ENCODE measurements around the gene PYGM. TPM values are rescaled to one million over a fixed set of nuclear protein-coding genes. Genes with fewer than 3 reads are reported as not detected.

PYGM gene
- total and polyA plus RNA-seq, 2 of the 8 experiments (the other 6 are each of a cell fraction or from before 2014, with no cell fraction given), result 9.6 to 10.0 TPM

DNA sequence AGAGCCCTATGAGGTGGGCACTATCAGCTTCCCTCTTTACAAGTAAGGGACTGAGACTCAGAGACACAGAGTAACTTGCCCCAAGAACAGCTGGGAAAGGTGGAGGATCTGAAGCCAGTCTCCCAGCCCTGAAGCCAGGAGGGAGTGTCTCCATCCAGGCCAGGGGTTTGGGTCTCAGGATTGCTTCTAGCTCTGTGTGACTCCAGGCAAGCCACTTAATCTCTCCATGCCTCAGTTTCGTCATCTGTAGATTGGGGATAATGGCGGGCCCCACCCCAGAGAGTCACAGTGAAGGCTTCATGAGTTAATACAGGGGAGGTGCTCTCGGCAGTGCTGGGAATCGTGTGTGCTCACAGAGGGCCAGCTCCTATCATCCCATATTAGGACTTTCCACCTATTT lies 32.7 kb upstream of the PYGM start:
- no peak overlapping the region for H3K4ac ChIP-seq (replicated peaks; ENCODE audit: insufficient read length, low read depth, low read length)
- ChIA-PET CTCF (ENCODE audit: partially characterized antibody) (interaction anchor here (0.7 to 2.3 kb wide), 6 partner anchors 11 to 101 kb away, joined by 3 to 7 read pairs (median 4); no protein-coding TSS in a partner anchor), POLR2A (ENCODE audit: partially characterized antibody) (interaction anchor here (1.3 kb wide), 1 partner anchor 12 kb away, joined by 3 read pairs; no protein-coding TSS in a partner anchor)
- H3K9me3 ChIP-seq (ENCODE audit: insufficient read depth in 2 of 2, low read depth in 1 of 2, low read length in 1 of 2), result no peaks in the 10 kb centered on the region
- no peaks in the 10 kb centered on the region for H3K36me3 ChIP-seq (ENCODE audit: control insufficient read depth in 2 of 4, insufficient read depth in 4 of 4, low read length in 3 of 4)
- DNase-seq (ENCODE audit: low read depth in 1 of 2, low spot score in 2 of 2) (no peak), FAIRE-seq (no peak)
- no peak overlapping the region for H3K18ac ChIP-seq (ENCODE audit: extremely low read depth, low read length)
- no peak overlapping the region for H3K27ac ChIP-seq (ENCODE audit: low read depth, low read length)
- peaks cover 2 to 3% of the 10 kb centered on the region in 2 experiments for H4K20me1 ChIP-seq (replicated peaks in 1 of 2; ENCODE audit: control insufficient read depth in 1 of 2, insufficient read depth in 2 of 2, low read length in 2 of 2)
- no peak overlapping the region for H4K5ac ChIP-seq (ENCODE audit: insufficient read length, low read depth, low read length)
- H2BK15ac ChIP-seq (ENCODE audit: low read length), result no peak overlapping the region
- no peaks in the 10 kb centered on the region for H3K27me3 ChIP-seq (replicated peaks in 1 of 4; ENCODE audit: control insufficient read depth in 3 of 4, extremely low read depth in 1 of 4, insufficient read depth in 3 of 4, low read length in 3 of 4)
- no peak overlapping the region for H2BK12ac ChIP-seq (ENCODE audit: low read depth, low read length)
- WGBS, 2 experiments (ENCODE audit: extremely low coverage in 1 of 2, insufficient coverage in 1 of 2, insufficient read length in 1 of 2, insufficient replicate concordance in 2 of 2, low coverage in 1 of 2, low lambda C conversion rate in 2 of 2, missing lambda C conversion rate in 1 of 2), result 92% methylated on average over 4 of the region's 4 CpGs; no CpG with 5 or more reads in 1 of the 2 experiments
- no peak overlapping the region for H3K23ac ChIP-seq (ENCODE audit: insufficient read length)
- H3K4me1 ChIP-seq (replicated peaks in 1 of 4; ENCODE audit: control insufficient read depth in 3 of 4, insufficient read depth in 4 of 4, low read length in 3 of 4), result no peaks in the 10 kb centered on the region
- no peak overlapping the region for H3K56ac ChIP-seq (replicated peaks; ENCODE audit: insufficient read length, low read depth, low read length)
- no peak overlapping the region for H3K14ac ChIP-seq (ENCODE audit: insufficient read length)
- no peak overlapping the region for H3K4me2 ChIP-seq (ENCODE audit: insufficient read depth in 1 of 2, low read depth in 2 of 2, low read length in 2 of 2)
- no peak overlapping the region for H2BK20ac ChIP-seq (ENCODE audit: low read length)
- H3K4me3 ChIP-seq (ENCODE audit: extremely low read depth in 1 of 4, insufficient read depth in 2 of 4, low read depth in 3 of 4, low read length in 4 of 4), result no peak overlapping the region
- no peaks in the 10 kb centered on the region for H3K79me2 ChIP-seq (ENCODE audit: control insufficient read depth in 1 of 2, insufficient read depth in 2 of 2, low read length in 2 of 2)
- H4K8ac ChIP-seq (ENCODE audit: extremely low read depth, insufficient read depth, low read length), result no peak overlapping the region
- no peaks in the 10 kb centered on the region for H3K79me1 ChIP-seq (ENCODE audit: low read depth, low read length)
- no peak overlapping the region for H2BK120ac ChIP-seq (replicated peaks; ENCODE audit: low read depth, low read length)
- no peak overlapping the region for H2BK5ac ChIP-seq (ENCODE audit: low read depth, low read length)
- H4K91ac ChIP-seq (replicated peaks; ENCODE audit: insufficient read length, low read length), result no peak overlapping the region
- H3K9ac ChIP-seq (replicated peaks in 1 of 4; ENCODE audit: extremely low read depth in 1 of 4, low read depth in 3 of 4, low read length in 3 of 4), result no peak overlapping the region; a peak in 2 of 7 replicates
- no peak overlapping the region for H2AFZ ChIP-seq (ENCODE audit: low read length)
- H3K23me2 ChIP-seq (ENCODE audit: low read depth, low read length), result no peaks in the 10 kb centered on the region
- H2AK5ac ChIP-seq (ENCODE audit: low read depth, low read length), result no peak overlapping the region
- TF ChIP-seq CHD1 (IDR thresholded peaks at IDR 0.05; ENCODE audit: low read depth, low read length), result no peak
- no peak for TF ChIP-seq KDM5A (IDR thresholded peaks at IDR 0.05; ENCODE audit: low read length)
- no peak for TF ChIP-seq RXRA (IDR thresholded peaks at IDR 0.05; ENCODE audit: insufficient read depth, low read depth, low read length)
- no peak for TF ChIP-seq RBBP5 (IDR thresholded peaks at IDR 0.05; ENCODE audit: borderline replicate concordance, low read depth, low read length)
- no peak for TF ChIP-seq TCF12 (IDR thresholded peaks at IDR 0.05; ENCODE audit: low read depth, low read length)
- TF ChIP-seq CBX8 (IDR thresholded peaks at IDR 0.05; ENCODE audit: borderline replicate concordance, low read depth, low read length), result no peak
- no peak for TF ChIP-seq CTBP2 (IDR thresholded peaks at IDR 0.05; ENCODE audit: borderline replicate concordance, insufficient read depth, insufficient read length, low read length)
- TF ChIP-seq BCL11A (IDR thresholded peaks at IDR 0.05; ENCODE audit: low read depth in 2 of 2, low read length in 2 of 2), result no peak
- TF ChIP-seq POLR2A (IDR thresholded peaks at IDR 0.05; ENCODE audit: control extremely low read depth in 1 of 2, low read depth in 2 of 2, low read length in 2 of 2), result no peak
- TF ChIP-seq SP4 (IDR thresholded peaks at IDR 0.05; ENCODE audit: low read length), result no peak
- TF ChIP-seq EGR1 (IDR thresholded peaks at IDR 0.05; ENCODE audit: borderline replicate concordance, low read depth, low read length), result no peak
